ENCODE results near the gene SEC14L5.
"Not testable (repeated sequence)": the region's sequence is repeated elsewhere in the genome, so short reads cannot be mapped to it uniquely, and the experiment has no call there.

Gene SEC14L5

GRCh38 chr16:5036228-5037156 lies 78.4 kb downstream of the SEC14L5 start:
- no peak for DNase-seq (ENCODE audit: low read depth)

DNA sequence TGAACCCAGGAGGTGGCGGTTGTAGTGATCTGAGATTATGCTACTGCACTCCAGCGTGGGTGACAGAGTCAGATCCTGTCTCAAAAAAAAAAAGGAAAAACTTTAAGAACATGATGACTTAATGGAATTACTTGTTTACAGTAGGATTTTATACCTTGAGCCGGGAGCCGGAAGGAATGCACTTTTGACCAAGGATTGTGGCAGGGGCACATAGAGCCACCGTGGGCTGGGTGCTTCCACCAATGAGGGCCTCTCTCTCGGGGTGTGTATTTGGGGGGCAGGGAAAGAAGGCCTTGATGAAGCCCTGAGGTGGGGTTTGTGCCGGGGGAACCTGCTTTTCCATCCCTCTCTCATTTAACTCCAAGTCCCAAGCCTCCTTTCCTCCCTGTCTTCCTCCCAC lies 82.3 kb downstream of the SEC14L5 start:
- no peak for DNase-seq (ENCODE audit: low read depth)

DNA sequence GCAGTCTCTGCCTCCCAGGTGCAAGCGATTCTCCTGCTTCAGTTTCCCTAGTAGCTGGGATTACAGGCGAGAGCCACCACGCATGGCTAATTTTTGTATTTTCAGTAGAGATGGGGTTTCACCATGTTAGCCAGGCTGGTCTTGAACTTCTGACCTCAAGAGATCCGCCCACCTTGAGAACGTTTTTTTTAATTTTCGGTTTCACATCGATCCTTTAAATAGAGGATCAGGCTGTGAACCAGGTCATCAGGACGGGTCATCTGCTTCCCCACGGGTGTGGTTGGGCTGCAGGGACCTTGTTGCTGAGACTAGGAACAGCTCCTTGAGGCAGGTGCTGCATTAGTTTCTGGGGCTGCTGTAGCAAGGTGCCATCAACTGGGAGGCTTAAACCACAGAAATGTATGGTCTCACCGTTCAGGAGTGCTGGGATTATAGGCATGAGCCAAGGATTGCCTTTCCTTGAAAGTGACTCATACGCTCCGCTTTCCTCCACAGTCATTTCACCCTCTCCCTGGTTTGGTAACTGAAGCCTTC lies 83.5 kb downstream of the SEC14L5 start:
- DNase-seq (ENCODE audit: low read depth) = no peak

DNA sequence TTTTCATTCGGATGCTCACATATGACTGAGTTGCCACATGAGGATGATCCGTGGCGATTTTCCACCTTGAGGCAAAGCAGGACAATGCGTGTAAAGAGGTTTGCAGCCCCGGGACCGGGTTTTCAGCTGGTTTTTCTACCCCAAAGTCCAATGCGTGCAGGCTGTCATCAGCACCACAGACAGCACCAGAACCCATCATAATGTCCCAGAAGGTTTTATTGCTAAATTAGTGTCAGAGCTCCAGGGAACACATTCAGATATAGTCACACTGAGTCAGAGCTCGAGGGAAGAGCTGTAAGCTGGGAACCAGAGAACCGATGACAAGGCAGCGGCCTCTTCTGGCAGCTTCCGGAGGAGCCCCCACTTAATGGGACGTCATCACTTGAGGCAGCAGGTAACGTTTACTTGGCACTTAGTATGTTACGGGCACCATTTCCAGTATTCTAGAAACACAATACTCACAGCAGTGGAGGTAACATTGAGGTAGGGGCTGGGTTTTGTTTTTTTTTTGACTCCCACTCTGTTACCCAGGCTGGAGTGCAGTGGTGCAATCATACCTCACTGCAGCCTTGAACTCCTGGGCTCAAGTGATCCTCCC lies 84.5 kb downstream of the SEC14L5 start:
- no peak for DNase-seq (ENCODE audit: low read depth)

GRCh38 chr16:5044011-5044540 lies 85.9 kb downstream of the SEC14L5 start:
- no peak for DNase-seq (ENCODE audit: low read depth)

GRCh38 chr16:5044581-5044980 lies 86.5 kb downstream of the SEC14L5 start:
- not testable (repeated sequence) for DNase-seq (ENCODE audit: low read depth)

DNA sequence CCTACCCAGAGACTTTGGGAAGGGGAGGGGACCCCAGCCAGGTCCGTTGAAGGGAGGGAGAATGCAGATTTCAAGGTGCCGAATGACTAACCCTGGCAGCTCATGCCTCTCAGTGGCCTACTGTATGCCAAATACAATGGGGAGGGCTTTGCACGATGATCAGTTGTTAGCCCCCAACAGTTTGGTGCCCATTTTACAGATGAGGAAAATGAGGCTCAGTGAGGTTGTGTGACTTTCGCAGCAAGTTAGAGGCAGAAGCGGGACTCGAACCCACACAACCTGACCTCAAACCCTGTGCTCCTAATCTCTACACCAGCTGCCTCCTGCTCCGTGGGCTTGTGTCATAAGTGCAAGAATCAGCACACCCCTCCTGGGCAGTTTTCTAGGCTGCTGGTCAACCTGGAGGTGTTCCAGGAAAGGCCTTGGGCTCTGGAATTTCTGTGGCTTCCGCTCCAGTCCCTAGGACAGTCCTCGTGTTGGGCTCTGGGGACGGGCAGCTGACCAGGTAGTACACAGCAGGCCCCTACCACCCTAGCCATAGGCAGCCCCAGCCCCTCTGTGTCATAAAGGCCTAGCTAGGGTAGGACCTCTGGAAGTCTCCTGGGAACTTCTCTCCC lies 87.5 kb downstream of the SEC14L5 start:
- DNase-seq (ENCODE audit: low read depth) = no peak

DNA sequence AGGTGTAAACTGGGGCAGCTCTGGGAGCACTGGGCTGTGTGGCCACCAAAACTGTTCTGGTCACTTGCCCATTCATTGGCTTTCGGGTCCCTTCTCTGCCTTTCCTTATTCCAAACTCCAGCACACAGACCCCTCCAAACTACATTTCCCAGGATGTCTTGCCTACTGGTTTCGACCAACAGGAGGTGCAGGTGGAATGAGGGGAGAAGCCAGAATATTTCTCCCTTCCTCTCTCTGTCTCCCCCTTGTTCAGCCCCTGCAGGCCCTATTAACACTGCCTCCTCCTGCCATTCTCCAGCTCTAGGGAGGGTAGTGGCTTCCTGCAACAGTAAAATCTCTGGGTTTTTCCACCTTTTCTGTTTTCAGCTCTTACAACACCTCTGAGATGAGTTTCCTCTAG lies 88.8 kb downstream of the SEC14L5 start:
- no peak for DNase-seq (ENCODE audit: low read depth)

- no peak for DNase-seq (ENCODE audit: low read depth)
These were observed 97.0 kb downstream of the SEC14L5 start for GRCh38 chr16:5054876-5055865.

GRCh38 chr16:5056352-5056751 lies 98.2 kb downstream of the SEC14L5 start:
- DNase-seq (ENCODE audit: low read depth) = no peak

- no peak for DNase-seq (ENCODE audit: low read depth)
These were observed 100.3 kb downstream of the SEC14L5 start for GRCh38 chr16:5058476-5058875.

DNA sequence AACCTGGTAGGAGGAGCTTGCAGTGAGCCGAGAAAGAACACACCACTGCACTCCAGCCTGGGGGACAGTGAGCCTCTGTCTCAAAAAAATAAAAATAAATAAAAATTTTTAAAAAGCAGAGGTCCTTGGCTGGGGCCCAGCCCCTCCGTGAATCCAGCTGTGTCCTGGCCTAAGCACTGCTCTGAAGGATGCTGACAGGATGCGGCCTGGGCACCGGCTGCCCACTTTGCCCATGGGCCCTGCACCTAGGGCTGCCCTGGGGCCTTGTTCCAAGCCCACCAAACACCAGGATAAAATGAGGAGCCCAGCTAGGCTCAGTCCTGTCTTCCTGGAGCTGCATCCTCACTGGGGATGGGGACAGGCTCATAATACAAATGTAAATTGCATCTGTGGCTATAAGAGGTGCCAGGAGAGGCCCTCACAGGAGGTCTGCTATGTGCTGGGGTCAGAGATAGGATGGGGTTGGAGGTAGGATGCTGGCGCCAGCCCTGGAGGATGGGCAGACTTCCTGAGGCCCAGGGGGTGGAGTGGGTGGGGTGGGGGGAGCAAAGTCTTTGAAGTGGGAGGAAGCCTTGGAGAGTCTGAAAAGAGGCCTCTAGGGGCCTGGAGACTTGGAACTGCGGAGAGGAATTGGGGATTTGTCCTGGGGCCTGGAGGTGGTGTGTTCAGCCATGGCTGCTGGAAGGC lies 101.4 kb downstream of the SEC14L5 start:
- DNase-seq (ENCODE audit: low read depth) = no peak

DNA sequence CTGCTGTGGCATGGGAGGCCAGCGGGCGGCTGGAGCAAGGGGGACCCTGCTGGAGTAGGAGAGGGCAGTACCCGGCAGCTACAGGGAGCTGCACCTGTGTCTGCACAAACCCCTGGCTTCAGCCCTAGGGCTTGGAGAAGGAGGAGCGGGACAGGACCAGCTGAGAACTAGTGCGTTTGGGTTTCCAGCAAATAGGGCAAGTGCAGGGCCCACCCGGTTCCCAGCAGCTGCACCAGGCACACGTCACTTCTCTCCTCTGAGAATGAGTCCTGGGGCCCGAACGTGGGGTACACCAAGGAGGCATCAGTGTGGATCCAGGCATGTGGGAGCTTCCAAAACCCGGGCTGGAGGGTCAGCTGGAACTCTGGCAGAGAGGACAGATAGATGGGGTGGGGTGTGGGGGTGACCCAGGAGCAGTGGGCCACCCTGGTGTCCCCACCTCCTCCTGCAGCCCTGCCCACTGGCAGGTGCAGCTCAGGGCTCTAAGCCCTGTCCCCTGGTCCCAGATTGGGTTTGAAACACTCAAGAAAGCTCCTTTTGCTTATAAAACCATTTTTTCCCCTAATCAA lies 102.0 kb downstream of the SEC14L5 start:
- DNase-seq (ENCODE audit: low read depth) = no peak

DNA sequence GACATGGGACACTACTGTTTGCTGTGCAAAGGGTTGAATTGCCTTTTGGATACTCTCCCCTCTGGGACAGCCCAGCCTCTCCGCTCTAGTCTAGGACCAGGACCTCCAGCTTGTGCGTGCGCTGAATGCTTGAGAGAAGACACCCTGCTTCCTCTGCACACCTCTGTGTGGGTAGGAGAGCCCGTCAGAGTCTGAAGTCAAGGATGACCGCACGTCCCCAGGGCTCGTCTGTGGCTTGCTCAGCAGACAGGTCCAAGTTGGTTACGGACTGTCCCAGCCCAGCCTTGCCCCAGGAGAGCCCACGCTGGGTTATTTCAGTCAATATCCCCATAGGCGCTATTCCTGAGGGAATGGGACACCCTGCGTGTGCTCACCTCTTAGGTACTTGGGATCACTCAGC lies 103.9 kb downstream of the SEC14L5 start:
- DNase-seq (ENCODE audit: low read depth) = no peak

GRCh38 chr16:5062790-5063765 lies 104.9 kb downstream of the SEC14L5 start:
- DNase-seq (ENCODE audit: low read depth) = no peak

DNA sequence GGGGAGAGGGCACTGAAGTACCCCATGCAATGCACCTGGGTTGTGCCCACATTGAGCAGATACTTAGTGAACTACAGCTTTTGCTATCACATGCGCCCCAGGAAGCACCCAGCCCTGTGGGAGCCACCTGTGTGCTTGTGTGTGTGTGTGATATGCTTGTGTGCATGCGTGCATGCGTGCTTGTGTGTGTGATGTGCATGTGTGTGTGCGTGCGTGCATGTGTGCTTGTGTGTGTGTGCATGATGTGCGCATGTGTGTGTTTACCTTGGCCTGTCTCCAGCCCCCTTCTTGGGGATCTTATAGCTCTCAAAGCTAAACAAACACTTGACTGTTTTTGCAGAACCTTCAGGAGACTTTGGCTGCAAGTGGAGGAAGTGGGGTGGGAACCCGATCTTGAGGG lies 106.8 kb downstream of the SEC14L5 start:
- DNase-seq (ENCODE audit: low read depth) = no peak

- no peak for DNase-seq (ENCODE audit: low read depth)
These were observed 107.2 kb downstream of the SEC14L5 start for GRCh38 chr16:5065326-5065725.

DNA sequence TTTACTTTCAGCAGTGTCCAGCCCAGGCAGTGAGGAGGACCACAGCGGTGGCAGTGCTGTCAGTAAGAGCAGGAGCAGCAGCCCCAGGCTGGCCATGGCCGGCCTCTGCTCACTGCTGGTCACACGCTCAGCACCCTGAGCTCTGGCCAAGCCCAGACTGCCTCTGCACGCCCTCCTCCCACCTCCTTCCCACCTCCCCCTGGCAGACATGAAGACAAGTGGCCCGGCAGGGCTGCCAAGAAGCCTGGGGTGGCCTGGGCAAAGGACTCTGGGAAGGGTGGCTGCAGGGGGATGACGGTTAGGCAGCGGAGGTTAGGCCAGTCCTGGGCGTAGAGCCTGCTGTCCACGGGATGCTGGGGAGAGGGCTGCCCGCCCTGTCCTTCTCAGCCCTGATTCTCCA lies 107.7 kb downstream of the SEC14L5 start, which contains the start of gene C16orf89:
Gene C16orf89 (minus strand): TSS at position 144 of the 400 bp plus-strand sequence. CDS start 48 bp downstream, at position 96.
- DNase-seq (ENCODE audit: low read depth) = no peak

DNA sequence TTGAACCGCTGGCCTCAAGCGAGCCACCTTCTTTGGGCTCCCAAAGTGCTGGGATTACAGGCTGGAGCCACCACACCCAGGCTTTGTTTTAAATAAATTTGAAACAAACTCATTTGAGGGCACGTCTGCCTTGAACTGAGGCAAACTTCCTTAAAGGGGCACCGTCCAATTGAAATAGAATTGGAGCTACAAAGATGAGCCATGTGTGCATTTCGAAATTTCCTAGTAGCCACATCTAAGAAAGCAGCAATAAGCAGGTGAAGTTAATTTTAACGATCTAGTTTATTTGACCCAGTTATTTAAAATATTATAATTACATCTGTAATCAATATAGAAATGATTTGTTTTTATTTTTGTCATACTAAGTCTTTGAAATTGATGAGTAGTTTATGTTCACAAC lies 108.4 kb downstream of the SEC14L5 start:
- no peak for DNase-seq (ENCODE audit: low read depth)

Measured in stimulated activated CD8-positive, alpha-beta memory T cell treated with anti-CD3 and anti-CD28 coated beads, Interleukin-15, amount 100 ng/mL, for 1 hour (primary cell).